GDM1 (cell line): ENCODE measurements around the gene PTPRN2.
"Not testable (repeated sequence)": the region's sequence is repeated elsewhere in the genome, so short reads cannot be mapped to it uniquely, and the experiment has no call there.

Source experiments
- DNase-seq: peaks from one replicate; lab custom pipeline; 2025; lab: John Stamatoyannopoulos, UW

The PTPRN2 gene

GRCh38 chr7:158166386-158167340, 421.0 kb downstream of the PTPRN2 start:
- no peak for DNase-seq

- DNase-seq: no peak
Measured at GRCh38 chr7:158165711-158166110, 421.9 kb downstream of the PTPRN2 start.

DNA sequence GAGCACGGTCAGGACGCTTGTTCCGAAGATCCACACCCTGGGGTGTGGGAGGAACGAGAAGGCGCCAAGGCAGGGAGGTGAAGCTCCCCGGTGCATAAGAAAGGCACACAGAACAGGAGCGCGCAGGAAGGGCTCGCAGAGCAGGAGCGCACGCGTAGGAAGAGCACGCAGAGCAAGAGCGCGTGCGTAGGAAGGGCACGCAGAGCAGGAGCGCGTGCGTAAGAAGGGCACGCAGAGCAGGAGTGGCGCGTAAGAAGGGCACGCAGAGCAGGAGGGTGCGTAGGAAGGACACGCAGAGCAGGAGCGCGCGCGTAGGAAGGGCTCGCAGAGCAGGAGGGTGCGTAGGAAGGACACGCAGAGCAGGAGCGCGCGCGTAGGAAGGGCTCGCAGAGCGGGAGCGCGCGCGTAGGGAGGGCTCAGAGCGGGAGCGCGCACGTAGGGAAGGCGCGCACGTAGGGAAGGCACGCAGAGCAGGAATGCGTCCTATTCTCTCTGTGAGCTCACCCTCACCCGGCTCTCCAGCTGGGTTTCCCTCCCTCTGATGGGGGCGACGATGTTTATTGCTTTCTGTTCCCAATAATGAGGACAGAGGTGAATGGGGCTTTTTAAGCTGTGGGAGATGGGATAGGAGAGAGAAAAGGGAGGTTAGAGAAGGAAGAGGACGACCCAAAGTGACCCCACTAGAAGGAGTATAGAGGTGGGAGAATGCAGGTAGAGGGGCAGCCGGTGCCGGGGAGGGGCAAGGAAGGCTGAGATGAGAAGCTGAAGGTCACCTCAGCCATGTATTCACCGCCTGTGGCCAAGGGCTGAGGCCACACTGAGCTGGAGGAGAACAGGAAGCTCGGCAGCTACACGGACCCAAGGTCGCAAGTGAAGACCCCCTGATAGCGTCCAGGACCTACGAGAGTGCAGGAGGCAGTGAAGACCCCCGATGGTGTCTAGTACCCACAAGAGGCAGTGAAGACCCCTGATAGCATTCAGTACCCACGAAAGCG, 423.2 kb downstream of the PTPRN2 start:
- no peak for DNase-seq

DNA sequence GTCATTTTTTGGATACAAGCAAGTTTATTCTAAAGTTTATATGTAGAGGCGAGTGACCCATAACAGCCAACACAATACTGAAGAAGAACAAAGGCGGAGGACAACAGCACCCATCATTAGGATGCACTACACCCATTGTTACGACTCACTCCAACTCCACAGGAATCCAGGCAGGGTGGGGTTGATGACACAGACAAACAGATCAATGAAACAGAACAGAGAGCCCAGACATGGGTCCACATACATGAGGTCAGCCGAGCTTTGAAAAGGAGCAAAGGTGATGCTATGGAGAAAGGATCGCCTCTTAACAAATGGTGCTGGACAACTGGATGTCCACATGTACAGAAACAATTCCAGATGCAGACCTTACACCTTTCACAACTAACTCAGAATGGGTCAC, 426.4 kb downstream of the PTPRN2 start:
- DNase-seq: no peak

- no peak for DNase-seq
Measured at GRCh38 chr7:158160199-158160598, 427.4 kb downstream of the PTPRN2 start.

- no peak for DNase-seq
Measured at GRCh38 chr7:158157460-158157859, 430.2 kb downstream of the PTPRN2 start.

DNA sequence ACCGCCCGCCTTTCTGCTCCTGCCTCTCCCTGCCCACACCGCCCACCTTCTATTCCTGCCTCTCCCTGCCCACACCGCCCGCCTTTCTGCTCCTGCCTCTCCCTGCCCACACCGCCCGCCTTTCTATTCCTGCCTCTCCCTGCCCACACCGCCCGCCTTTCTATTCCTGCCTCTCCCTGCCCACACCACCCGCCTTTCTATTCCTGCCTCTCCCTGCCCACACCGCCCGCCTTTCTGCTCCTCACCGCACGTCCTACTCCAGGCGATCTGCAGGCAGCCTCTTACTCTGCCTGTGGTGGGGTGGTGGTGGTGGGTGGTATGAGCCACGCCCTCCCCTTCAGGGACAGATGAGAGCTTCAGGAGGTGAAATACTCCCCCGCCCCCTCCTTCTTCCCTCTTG, 436.4 kb downstream of the PTPRN2 start:
- not testable (repeated sequence) for DNase-seq

DNA sequence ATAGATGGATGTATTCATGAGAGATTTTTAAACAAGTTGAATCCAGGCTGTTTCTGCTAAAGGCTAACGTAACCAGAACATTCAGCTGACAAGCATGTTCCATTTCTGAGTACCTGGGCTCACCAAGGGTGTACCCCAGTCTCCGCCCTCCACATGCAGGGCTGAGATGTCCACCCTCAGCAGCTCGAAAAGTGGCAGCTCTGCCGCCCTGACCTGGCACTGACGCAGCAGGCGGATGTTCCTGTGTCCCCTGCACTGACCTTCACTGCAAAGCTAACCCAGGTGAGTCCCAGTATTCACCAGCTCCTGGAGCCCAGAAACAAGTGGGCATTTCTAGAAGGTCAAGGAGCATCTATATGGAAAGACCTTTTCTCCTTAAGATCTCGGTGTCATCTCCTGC, 437.4 kb downstream of the PTPRN2 start:
- DNase-seq: no peak

GRCh38 chr7:158147431-158147830, 440.2 kb downstream of the PTPRN2 start:
- not testable (repeated sequence) for DNase-seq

DNA sequence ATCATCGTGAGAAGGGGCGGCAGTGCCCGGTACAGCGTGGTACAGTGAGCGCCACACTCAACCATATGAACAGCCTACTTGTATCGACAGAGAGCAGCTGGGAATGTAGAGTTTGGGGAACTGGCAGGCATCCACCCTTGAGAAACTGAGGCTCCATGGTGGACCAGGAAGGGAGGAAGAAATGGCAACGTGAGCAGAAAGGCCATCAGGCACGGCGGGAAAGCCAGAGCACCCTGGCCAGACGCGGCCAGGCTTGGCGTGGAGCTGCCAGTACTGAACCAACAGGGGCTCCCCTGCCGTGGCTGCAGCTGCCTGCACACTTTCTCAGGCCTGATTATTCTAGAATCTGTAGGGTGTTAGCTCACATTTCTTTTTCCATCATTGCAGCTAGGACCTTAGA, 442.3 kb downstream of the PTPRN2 start:
- no peak for DNase-seq

- no peak for DNase-seq
Measured at GRCh38 chr7:158143196-158144120, 444.2 kb downstream of the PTPRN2 start.

GRCh38 chr7:158142657-158143056, 445.0 kb downstream of the PTPRN2 start:
- DNase-seq: no peak

- DNase-seq: no peak
Measured at GRCh38 chr7:158141806-158142518, 445.7 kb downstream of the PTPRN2 start.

- no peak for DNase-seq
Measured at GRCh38 chr7:158141221-158141582, 446.4 kb downstream of the PTPRN2 start.

GRCh38 chr7:158140538-158141220, 446.9 kb downstream of the PTPRN2 start:
- no peak for DNase-seq

DNA sequence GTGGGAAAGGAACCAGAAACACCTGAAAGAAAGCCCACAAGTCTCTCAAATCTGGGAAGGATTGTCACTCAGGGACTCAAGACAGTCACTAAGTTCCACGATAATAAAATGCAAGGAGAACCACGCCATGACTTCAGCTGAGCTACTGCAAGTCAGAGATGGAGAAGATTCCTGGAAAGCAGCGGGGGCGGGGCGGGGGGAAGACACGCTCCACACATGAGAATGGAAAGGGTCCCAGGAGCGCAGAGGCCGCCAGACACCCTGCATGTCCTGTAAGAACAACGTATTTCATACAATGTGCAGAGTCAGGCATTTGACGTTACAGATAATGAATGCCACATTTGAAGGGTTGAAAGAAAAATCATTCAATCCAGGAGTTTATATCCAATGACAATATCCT, 448.1 kb downstream of the PTPRN2 start:
- no peak for DNase-seq

DNA sequence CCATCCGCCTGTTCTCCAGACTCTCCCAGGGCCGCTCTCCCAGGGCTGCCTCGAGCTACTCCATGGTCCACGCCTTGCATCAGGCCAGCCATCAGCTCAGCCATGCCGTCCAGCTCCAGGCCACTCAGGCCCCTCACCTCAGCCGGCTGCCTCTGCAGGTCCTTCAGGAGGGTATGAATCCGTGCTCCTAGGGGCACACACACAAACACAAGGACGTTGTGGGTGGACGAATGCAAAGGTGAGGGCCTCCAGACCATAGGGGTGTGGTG, 449.4 kb downstream of the PTPRN2 start:
- no peak for DNase-seq

GRCh38 chr7:158137516-158138328, 449.9 kb downstream of the PTPRN2 start:
- DNase-seq: no peak

DNA sequence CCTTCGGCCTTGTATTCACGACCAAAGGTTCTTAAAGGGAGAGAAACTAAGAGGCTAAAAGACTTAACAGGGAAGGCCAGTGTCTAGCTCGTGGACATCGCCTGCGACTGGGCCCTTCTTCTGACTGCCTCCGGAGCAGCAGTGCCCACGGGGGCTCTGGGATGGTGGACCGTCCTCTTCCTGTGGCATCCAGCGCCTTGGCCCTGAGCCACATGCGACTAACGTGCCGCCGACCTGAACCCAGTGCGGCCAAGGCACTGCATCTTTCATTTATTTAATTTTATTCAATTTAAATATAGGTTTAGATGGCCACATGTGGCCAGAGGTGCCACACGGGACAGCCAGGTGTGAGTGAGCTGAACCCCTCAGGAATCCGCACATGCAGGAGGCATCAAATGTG, 451.7 kb downstream of the PTPRN2 start:
- no peak for DNase-seq

DNA sequence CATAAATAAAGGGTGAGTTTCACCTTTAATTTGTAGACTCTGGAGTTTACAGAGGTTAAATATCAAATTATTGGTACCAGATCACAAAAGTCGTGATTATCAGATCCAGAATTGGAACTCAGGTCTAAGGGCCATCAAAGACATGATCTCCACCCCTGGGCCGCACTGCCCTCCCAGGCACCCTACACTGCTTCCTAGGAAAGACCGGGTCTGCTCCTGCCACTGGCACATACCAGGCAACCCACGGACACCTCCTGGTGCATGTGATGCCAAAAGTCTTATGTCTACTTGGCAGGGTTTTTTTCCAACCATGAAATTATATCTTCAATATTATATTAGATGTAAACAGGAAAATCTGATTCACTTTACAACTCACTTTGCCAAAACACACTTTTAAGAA, 452.8 kb downstream of the PTPRN2 start:
- DNase-seq: no peak
